ENCODE measurements around the gene RFWD3. TPM values are rescaled to one million over a fixed set of nuclear protein-coding genes. Genes with fewer than 3 reads are reported as not detected.

The RFWD3 gene
- total and polyA plus RNA-seq, 2 of the 8 experiments (the other 6 are each of a cell fraction or from before 2014, with no cell fraction given) = 67.1 to 114 TPM

DNA sequence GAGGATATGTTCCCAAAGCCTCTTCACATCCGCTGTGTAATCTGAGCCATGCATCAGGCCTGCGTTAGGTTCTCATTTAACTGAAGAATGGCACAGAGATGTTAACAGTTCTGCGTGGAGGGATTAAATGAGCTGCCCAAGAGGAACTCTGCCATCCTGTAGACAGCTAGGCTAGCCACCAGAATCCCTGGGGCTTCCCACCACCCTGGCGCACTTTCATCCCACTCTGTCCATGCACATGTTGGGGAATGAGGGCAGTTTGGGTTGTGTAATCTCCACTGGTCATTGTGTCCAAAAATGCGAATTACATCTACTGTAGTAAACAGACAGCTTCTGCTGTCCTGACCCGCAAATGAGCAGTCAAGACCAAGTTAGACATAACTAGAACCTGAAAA lies 58.7 kb downstream of the RFWD3 start:
- Histone ChIP-seq H3K4me2 (ENCODE audit: insufficient read depth in 1 of 2, low read depth in 2 of 2, low read length in 2 of 2) (peak overlapping the region; percentile 84 to 87), H3K4me3 (ENCODE audit: extremely low read depth in 1 of 4, insufficient read depth in 2 of 4, low read depth in 3 of 4, low read length in 4 of 4) (peak overlapping the region in 3 of 4 experiments; percentile 71 to 91 (median 87); a peak in 4 of 8 replicates), H2BK12ac (ENCODE audit: low read depth, low read length) (peak overlapping the region; percentile 33; the same call in 1 of the 2 replicates), H3K18ac (ENCODE audit: extremely low read depth, low read length) (peak overlapping the region; percentile 55; the same call in 1 of the 2 replicates), H3K27ac (ENCODE audit: low read depth, low read length) (no peak overlapping the region), H3K4me1 (replicated peaks in 1 of 4; ENCODE audit: control insufficient read depth in 3 of 4, insufficient read depth in 4 of 4, low read length in 3 of 4) (peaks cover 2 to 7% (median 6%) of the 10 kb centered on the region in 4 experiments; a peak in 5 of 7 replicates), H2BK5ac (ENCODE audit: low read depth, low read length) (peak overlapping the region; percentile 8), H3K79me1 (ENCODE audit: low read depth, low read length) (no peaks in the 10 kb centered on the region; the same call in 1 of the 2 replicates), H3K14ac (ENCODE audit: insufficient read length) (no peak overlapping the region), H3K27me3 (replicated peaks in 1 of 4; ENCODE audit: control insufficient read depth in 3 of 4, extremely low read depth in 1 of 4, insufficient read depth in 3 of 4, low read length in 3 of 4) (no peaks in the 10 kb centered on the region), H3K23me2 (ENCODE audit: low read depth, low read length) (peaks cover 4% of the 10 kb centered on the region), H4K91ac (replicated peaks; ENCODE audit: insufficient read length, low read length) (peak overlapping the region; percentile 49), H2AFZ (ENCODE audit: low read length) (peak overlapping the region; percentile 54; the same call in 1 of the 2 replicates), H3K36me3 (ENCODE audit: control insufficient read depth in 2 of 4, insufficient read depth in 4 of 4, low read length in 3 of 4) (no peaks in the 10 kb centered on the region), H2BK120ac (replicated peaks; ENCODE audit: low read depth, low read length) (peak overlapping the region; percentile 62), H4K20me1 (replicated peaks in 1 of 2; ENCODE audit: control insufficient read depth in 1 of 2, insufficient read depth in 2 of 2, low read length in 2 of 2) (peaks cover 0 to 5% of the 10 kb centered on the region in 2 experiments), H3K9me3 (ENCODE audit: insufficient read depth in 2 of 2, low read depth in 1 of 2, low read length in 1 of 2) (no peaks in the 10 kb centered on the region), H4K5ac (ENCODE audit: insufficient read length, low read depth, low read length) (peak overlapping the region; percentile 11), H2BK20ac (ENCODE audit: low read length) (0 out of 2 replicates have a peak overlapping the region, but pooled peaks have one; percentile 84), H4K8ac (ENCODE audit: extremely low read depth, insufficient read depth, low read length) (no peak overlapping the region; the same call in 1 of the 2 replicates), H3K79me2 (ENCODE audit: control insufficient read depth in 1 of 2, insufficient read depth in 2 of 2, low read length in 2 of 2) (peaks cover 22 to 35% of the 10 kb centered on the region in 2 experiments), H2AK5ac (ENCODE audit: low read depth, low read length) (no peak overlapping the region), H3K56ac (replicated peaks; ENCODE audit: insufficient read length, low read depth, low read length) (no peak overlapping the region), H2BK15ac (ENCODE audit: low read length) (peak overlapping the region; percentile 22; the same call in 1 of the 2 replicates), H3K9ac (replicated peaks in 1 of 4; ENCODE audit: extremely low read depth in 1 of 4, low read depth in 3 of 4, low read length in 3 of 4) (peak overlapping the region in 3 of 4 experiments; percentile 4 to 37 (median 28); a peak in 3 of 7 replicates), H3K4ac (replicated peaks; ENCODE audit: insufficient read length, low read depth, low read length) (peak overlapping the region; percentile 6), H3K23ac (ENCODE audit: insufficient read length) (no peak overlapping the region)
- 42% methylated on average over 6 of the region's 6 CpGs; no CpG with 5 or more reads in 1 of the 2 experiments for WGBS, 2 experiments (ENCODE audit: extremely low coverage in 1 of 2, insufficient coverage in 1 of 2, insufficient read length in 1 of 2, insufficient replicate concordance in 2 of 2, low coverage in 1 of 2, low lambda C conversion rate in 2 of 2, missing lambda C conversion rate in 1 of 2)
- POLR2A ChIA-PET (ENCODE audit: partially characterized antibody) = interaction anchor here (0.6 to 4.6 kb wide), 9 partner anchors 9 to 259 kb away, joined by 3 to 27 read pairs (median 4); partner anchors contain the start of gene RFWD3
- 0 out of 2 replicates have a peak, but pooled peaks have one; percentile 64 for TF ChIP-seq POLR2AphosphoS5 (IDR thresholded peaks at IDR 0.05; ENCODE audit: low read depth, low read length)
- no peak for TF ChIP-seq CBX5 (IDR thresholded peaks at IDR 0.05; ENCODE audit: low read depth, low read length)
- DNase-seq (ENCODE audit: low read depth in 1 of 2, low spot score in 2 of 2) = peak in 1 of 2 experiments; percentile 51
- CTCF ChIA-PET (ENCODE audit: partially characterized antibody) = interaction anchor here (1.2 to 1.8 kb wide), 4 partner anchors 14 to 255 kb away, joined by 3 to 8 read pairs (median 6); no protein-coding TSS in a partner anchor
- no peak for FAIRE-seq

Measured in H1 (cell line).